PC-9 (cell line): Measurements from ENCODE around the gene TFEC. TPM values are rescaled to one million over a fixed set of nuclear protein-coding genes. Genes with fewer than 3 reads are reported as not detected.

ENCODE experiments used
- BruUV-seq: library from RNA; stranded (reverse); fragments of 400-500 nt; replicated peaks from 2 replicates; lab custom pipeline; 2021; lab: Mats Ljungman, UMichigan
- CTCF ChIA-PET: fragments of 300-600 bp; sonication (Branson Sonifier 250); formaldehyde crosslinking; loops from one replicate; lab custom pipeline; 2022; ENCODE audit warnings: antibody characterized with exemption; lab: Charles Lee
- POLR2A ChIA-PET: fragments of 300-600 bp; sonication (Branson Sonifier 250); formaldehyde crosslinking; loops from one replicate; lab custom pipeline; 2022; ENCODE audit warnings: antibody characterized with exemption; ENCODE audit not compliant: unreplicated experiment; lab: Charles Lee
- DNase-seq, 2 experiments: peaks; one replicate each; pipeline versions ENCODE4 v3.0.0 to v3.0.0-alpha.2; 2015 to 2022; ENCODE audit warnings: mixed read lengths in 1 of 2
- H2AFZ ChIP-seq: fragments of 200-600 bp; sonication (generic); 2 replicates; pipeline ENCODE4 v1.8.1; 2017; ENCODE audit warnings: antibody characterized with exemption
- H3F3A ChIP-seq: fragments of 200-600 bp; sonication (generic); 2 replicates; pipeline ENCODE4 v1.8.1; 2017; ENCODE audit warnings: antibody characterized with exemption, mild to moderate bottlenecking, low read depth; ENCODE audit not compliant: insufficient read depth
- H3K27ac ChIP-seq: fragments of 200-600 bp; sonication (generic); 2 replicates; pipeline ENCODE4 v1.6.1; 2016; ENCODE audit warnings: mixed run types
- H3K27me3 ChIP-seq: fragments of 200-600 bp; sonication (generic); 2 replicates; pipeline ENCODE4 v1.6.1; 2016; ENCODE audit warnings: low read depth, mixed run types; ENCODE audit not compliant: insufficient read depth
- H3K36me3 ChIP-seq: fragments of 200-600 bp; sonication (generic); 2 replicates; pipeline ENCODE4 v1.6.1; 2016; ENCODE audit warnings: low read depth, mixed run types
- H3K4me1 ChIP-seq: fragments of 200-600 bp; sonication (generic); replicated peaks from 2 replicates; pipeline ENCODE4 v1.6.1; 2016; ENCODE audit warnings: mixed run types; ENCODE audit not compliant: insufficient read depth
- H3K4me2 ChIP-seq: fragments of 200-600 bp; sonication (generic); 2 replicates; pipeline ENCODE4 v1.6.1; 2017; ENCODE audit warnings: mixed run types
- H3K4me3 ChIP-seq: fragments of 200-600 bp; sonication (generic); 2 replicates; pipeline ENCODE4 v1.6.1; 2016; ENCODE audit warnings: mixed run types
- H3K79me2 ChIP-seq: fragments of 200-600 bp; sonication (generic); 2 replicates; pipeline ENCODE4 v1.6.1; 2017; ENCODE audit warnings: low read depth, mixed run types
- H3K9me2 ChIP-seq: fragments of 200-600 bp; sonication (generic); 2 replicates; pipeline ENCODE4 v1.8.1; 2017; ENCODE audit warnings: mild to moderate bottlenecking; ENCODE audit not compliant: insufficient read depth
- H3K9me3 ChIP-seq: fragments of 200-600 bp; sonication (generic); 2 replicates; pipeline ENCODE4 v1.8.1; 2016; ENCODE audit warnings: low read depth; ENCODE audit not compliant: insufficient read depth
- H4K20me1 ChIP-seq: fragments of 200-600 bp; sonication (generic); 2 replicates; pipeline ENCODE4 v1.8.1; 2017; ENCODE audit not compliant: insufficient read depth
- EZH2 ChIP-seq: fragments of 200-600 bp; sonication (generic); IDR thresholded peaks from 2 replicates; pipeline ENCODE4 v1.8.0; 2017; ENCODE audit warnings: antibody characterized with exemption, low read depth
- intact Hi-C: fragments of 100-400 bp; cut with micrococcal nuclease; formaldehyde crosslinking; loops from one replicate; pipeline ENCODE4 v1.10.0; 2022; ENCODE audit not compliant: unreplicated experiment
- total RNA-seq: library from RNA; stranded (reverse); gene quantifications from 2 replicates; pipeline ENCODE4 v1.2.3, GENCODE V29; 2021
- TF ChIP-seq, protein P1 (sequence below): fragments of 200-600 bp; sonication (generic); conservative IDR thresholded peaks from 2 replicates; pipeline ENCODE4 v1.6.1; 2017; ENCODE audit warnings: mixed run types, antibody characterized with exemption, mild to moderate bottlenecking, moderate library complexity

Gene TFEC
- total RNA-seq, 1 experiment from 2014 or later = not detected

DNA sequence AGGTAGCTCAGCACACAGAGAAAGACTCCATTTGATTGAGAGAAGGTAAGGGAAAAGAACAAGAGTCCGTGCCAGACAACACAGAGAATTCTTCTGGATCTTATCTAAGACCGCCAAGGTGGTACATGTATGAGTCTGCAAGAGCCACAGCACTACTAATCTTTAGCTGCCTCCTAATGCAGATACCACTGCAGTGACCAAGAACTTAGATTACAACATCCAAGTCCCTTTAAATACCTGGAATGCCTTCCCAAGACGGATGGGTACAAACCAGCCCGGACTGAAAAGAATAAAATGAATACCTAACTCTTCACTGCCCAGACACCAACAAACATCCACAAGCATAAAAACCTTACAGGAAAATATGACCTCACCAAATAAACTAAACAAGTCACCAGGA is 33.3 kb downstream of the TFEC start:
- DNase-seq = no peak
- no peaks in the 10 kb centered on the region for H3K9me3 ChIP-seq
- CTCF ChIA-PET = no interaction called here
- H4K20me1 ChIP-seq = no peaks in the 10 kb centered on the region
- no peaks in the 10 kb centered on the region for H3K79me2 ChIP-seq
- no peak overlapping the region for H3K4me2 ChIP-seq
- BruUV-seq = no TSS peak
- no peaks in the 10 kb centered on the region for H3K36me3 ChIP-seq
- POLR2A ChIA-PET = no interaction called here
- no peaks in the 10 kb centered on the region for H3K27me3 ChIP-seq
- TF ChIP-seq, protein P1, sequence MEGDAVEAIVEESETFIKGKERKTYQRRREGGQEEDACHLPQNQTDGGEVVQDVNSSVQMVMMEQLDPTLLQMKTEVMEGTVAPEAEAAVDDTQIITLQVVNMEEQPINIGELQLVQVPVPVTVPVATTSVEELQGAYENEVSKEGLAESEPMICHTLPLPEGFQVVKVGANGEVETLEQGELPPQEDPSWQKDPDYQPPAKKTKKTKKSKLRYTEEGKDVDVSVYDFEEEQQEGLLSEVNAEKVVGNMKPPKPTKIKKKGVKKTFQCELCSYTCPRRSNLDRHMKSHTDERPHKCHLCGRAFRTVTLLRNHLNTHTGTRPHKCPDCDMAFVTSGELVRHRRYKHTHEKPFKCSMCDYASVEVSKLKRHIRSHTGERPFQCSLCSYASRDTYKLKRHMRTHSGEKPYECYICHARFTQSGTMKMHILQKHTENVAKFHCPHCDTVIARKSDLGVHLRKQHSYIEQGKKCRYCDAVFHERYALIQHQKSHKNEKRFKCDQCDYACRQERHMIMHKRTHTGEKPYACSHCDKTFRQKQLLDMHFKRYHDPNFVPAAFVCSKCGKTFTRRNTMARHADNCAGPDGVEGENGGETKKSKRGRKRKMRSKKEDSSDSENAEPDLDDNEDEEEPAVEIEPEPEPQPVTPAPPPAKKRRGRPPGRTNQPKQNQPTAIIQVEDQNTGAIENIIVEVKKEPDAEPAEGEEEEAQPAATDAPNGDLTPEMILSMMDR = no peak
- TF ChIP-seq EZH2 = no peak
- no peak overlapping the region for H3K27ac ChIP-seq
- no peak overlapping the region for H3K4me3 ChIP-seq
- no peaks in the 10 kb centered on the region for H3K4me1 ChIP-seq
- H2AFZ ChIP-seq = no peak overlapping the region
- H3K9me2 ChIP-seq = no peaks in the 10 kb centered on the region
- no peaks in the 10 kb centered on the region for H3F3A ChIP-seq
- intact Hi-C loops = no loop called here

DNA sequence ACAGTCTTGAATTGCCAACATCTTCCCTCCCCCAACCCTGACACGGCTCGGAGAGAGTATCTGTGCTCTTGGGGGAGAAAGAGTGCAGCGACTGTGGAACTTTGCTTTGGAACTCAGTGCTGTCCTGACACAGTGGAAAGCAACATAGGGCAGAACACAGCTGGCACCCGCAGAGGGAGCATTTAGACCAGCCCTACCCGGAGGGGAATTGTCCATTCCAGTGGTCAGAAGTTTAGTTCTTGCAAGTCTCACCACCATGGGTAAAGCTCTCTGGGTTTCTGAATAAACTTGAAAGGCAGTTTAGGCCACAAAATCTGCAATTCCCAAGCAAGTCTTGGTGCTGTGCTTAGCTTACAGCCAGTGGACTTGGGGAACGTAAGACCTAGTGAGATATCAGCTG is 34.9 kb downstream of the TFEC start:
- TF ChIP-seq EZH2 = no peak
- TF ChIP-seq, protein P1 = no peak
- intact Hi-C loops = no loop called here
- CTCF ChIA-PET = no interaction called here
- Histone ChIP-seq H3F3A (no peaks in the 10 kb centered on the region), H3K4me2 (no peak overlapping the region), H3K4me3 (no peak overlapping the region), H3K79me2 (no peaks in the 10 kb centered on the region), H3K4me1 (no peaks in the 10 kb centered on the region), H3K36me3 (no peaks in the 10 kb centered on the region), H3K9me3 (no peaks in the 10 kb centered on the region), H4K20me1 (no peaks in the 10 kb centered on the region), H3K9me2 (no peaks in the 10 kb centered on the region), H3K27ac (no peak overlapping the region), H2AFZ (no peak overlapping the region), H3K27me3 (no peaks in the 10 kb centered on the region)
- BruUV-seq = no TSS peak
- POLR2A ChIA-PET = no interaction called here
- no peak for DNase-seq

DNA sequence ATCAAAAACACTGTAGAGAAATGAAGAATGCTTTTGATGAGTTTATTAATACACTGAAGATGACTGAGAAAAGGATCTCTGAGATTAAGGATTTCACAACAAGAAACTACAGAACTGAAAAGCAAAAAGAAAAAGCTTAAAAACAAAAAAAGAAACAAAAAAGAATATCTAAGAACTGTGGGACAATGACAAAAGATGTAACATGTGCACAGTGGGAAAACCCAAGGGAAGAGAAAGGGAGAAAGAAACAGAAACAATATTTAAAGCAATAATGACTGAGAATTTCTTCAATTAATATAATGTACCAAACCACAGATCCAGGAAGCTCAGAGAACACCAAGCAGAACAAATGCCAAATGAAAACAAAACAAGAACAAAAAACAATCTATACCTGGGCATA is 42.2 kb downstream of the TFEC start:
- DNase-seq = no peak
- ChIA-PET POLR2A (interaction anchor here (0.7 kb wide), 1 partner anchor 19 kb away, joined by 6 read pairs; no protein-coding TSS in a partner anchor), CTCF (no interaction called here)
- Histone ChIP-seq H4K20me1 (no peaks in the 10 kb centered on the region), H3K4me2 (no peak overlapping the region), H3F3A (no peaks in the 10 kb centered on the region), H3K4me3 (no peak overlapping the region), H3K9me2 (no peaks in the 10 kb centered on the region), H3K9me3 (no peaks in the 10 kb centered on the region), H2AFZ (no peak overlapping the region), H3K4me1 (no peaks in the 10 kb centered on the region), H3K27ac (no peak overlapping the region), H3K27me3 (no peaks in the 10 kb centered on the region), H3K79me2 (no peaks in the 10 kb centered on the region), H3K36me3 (no peaks in the 10 kb centered on the region)
- TF ChIP-seq EZH2 = no peak
- TF ChIP-seq, protein P1 = no peak
- no TSS peak for BruUV-seq
- intact Hi-C loops = no loop called here
